HepG2 (cell line): ENCODE results near the gene ZXDA. TPM values are rescaled to one million over a fixed set of nuclear protein-coding genes. Genes with fewer than 3 reads are reported as not detected.

Experiments
- ATAC-seq: fragments of 200-7000 bp; cut with Tn5 transposase; 3 replicates; pipeline ENCODE4 v1.9.1; 2020; ENCODE audit warnings: mild to moderate bottlenecking, moderate library complexity
- BruUV-seq: library from RNA; stranded (reverse); fragments of 400-500 nt; replicated peaks from 2 replicates; lab custom pipeline; 2021; lab: Mats Ljungman, UMichigan
- CTCF ChIA-PET: fragments of 300-600 bp; formaldehyde crosslinking; extraction: SDS; loops from one replicate; lab custom pipeline; 2021; ENCODE audit warnings: low total read pairs, inconsistent platforms, low intra/inter-chr PET ratio; lab: Yijun Ruan, JAX
- POLR2A ChIA-PET: fragments of 350-600 bp; sonication (Branson Sonifier 250); formaldehyde crosslinking; loops from one replicate; lab custom pipeline; 2020; ENCODE audit warnings: antibody characterized with exemption, inconsistent platforms; lab: Yijun Ruan, JAX
- DNase-seq: peaks from one replicate; pipeline ENCODE4 v3.0.0-alpha.2; 2015; ENCODE audit warnings: low spot score
- FAIRE-seq: peaks from 3 replicates; lab custom pipeline; 2011; peaks lifted over from hg19 to GRCh38; lab: Jason Lieb, UNC
- H2AFZ ChIP-seq: one replicate; pipeline ENCODE4 v1.6.1; 2011; ENCODE audit warnings: low read length, inconsistent platforms
- H3K27ac ChIP-seq: fragments of 300-600 bp; 3 replicates; pipeline ENCODE4 v1.8.0; 2011; ENCODE audit warnings: mixed run types, mild to moderate bottlenecking, mixed read lengths, low read length, inconsistent platforms; ENCODE audit not compliant: insufficient read depth; ENCODE audit errors: extremely low read length
- H3K27me3 ChIP-seq, 2 experiments: fragments of 200-600 bp in 1 of 2; 2 replicates in 1 of 2; 3 replicates in 1 of 2; pipeline versions ENCODE4 v1.6.0 to v1.8.0; 2011; ENCODE audit warnings: low read length in 2 of 2, mild to moderate bottlenecking in 2 of 2, moderate library complexity in 2 of 2, inconsistent platforms in 1 of 2; ENCODE audit not compliant: insufficient read depth in 2 of 2, control insufficient read depth in 1 of 2
- H3K36me3 ChIP-seq, 2 experiments: fragments of 200-600 bp in 1 of 2; replicated peaks in 1 of 2; 2 replicates in 1 of 2; 3 replicates in 1 of 2; pipeline versions ENCODE4 v1.5.1 to v1.8.0; 2011; ENCODE audit warnings: low read length in 2 of 2, inconsistent platforms in 1 of 2; ENCODE audit not compliant: insufficient read depth in 2 of 2, control insufficient read depth in 1 of 2
- H3K4me1 ChIP-seq: 2 replicates; pipeline ENCODE4 v1.5.1; 2012; ENCODE audit warnings: low read length, inconsistent platforms; ENCODE audit not compliant: insufficient read depth
- H3K4me2 ChIP-seq: 2 replicates; pipeline ENCODE4 v1.6.0; 2011; ENCODE audit warnings: low read depth, low read length, inconsistent platforms
- H3K4me3 ChIP-seq, 3 experiments: fragments of 200-600 bp in 1 of 3; sonication (generic), shearing (Covaris generic) in 1 of 3; replicated peaks in 1 of 3; 2 replicates each; pipeline ENCODE4 v1.5.1; 2011 to 2016; ENCODE audit warnings: low read length in 3 of 3, inconsistent platforms in 2 of 3, low read depth in 2 of 3, mild to moderate bottlenecking in 2 of 3, control low read depth in 1 of 3, mixed read lengths in 1 of 3; ENCODE audit not compliant: insufficient read depth in 1 of 3
- H3K79me2 ChIP-seq: one replicate; pipeline ENCODE4 v1.6.1; 2011; ENCODE audit warnings: low read length, inconsistent platforms; ENCODE audit not compliant: insufficient read depth
- H3K9ac ChIP-seq: 2 replicates; pipeline ENCODE4 v1.6.0; 2011; ENCODE audit warnings: mild to moderate bottlenecking, low read depth, low read length, inconsistent platforms; ENCODE audit not compliant: insufficient read depth
- H3K9me3 ChIP-seq: 2 replicates; pipeline ENCODE4 v1.5.1; 2012; ENCODE audit warnings: mild to moderate bottlenecking, low read length
- H4K20me1 ChIP-seq: 2 replicates; pipeline ENCODE4 v1.6.0; 2011; ENCODE audit warnings: inconsistent platforms, mild to moderate bottlenecking, low read length, moderate library complexity; ENCODE audit not compliant: insufficient read depth
- ATRX ChIP-seq: sonication (generic); formaldehyde crosslinking; IDR thresholded peaks from 2 replicates; pipeline ENCODE4 v1.4.0; 2020; ENCODE audit warnings: missing genetic modification reagents, borderline replicate concordance
- BORCS8-MEF2B ChIP-seq: sonication (generic); formaldehyde crosslinking; IDR thresholded peaks from 2 replicates; pipeline ENCODE4 v1.8.0; 2022; ENCODE audit warnings: mild to moderate bottlenecking, missing genetic modification reagents
- GZF1 ChIP-seq: sonication (generic); formaldehyde crosslinking; IDR thresholded peaks from 2 replicates; pipeline ENCODE4 v1.5.1; 2020; ENCODE audit warnings: mild to moderate bottlenecking, missing genetic modification reagents
- JUND ChIP-seq: sonication (generic); formaldehyde crosslinking; IDR thresholded peaks from 2 replicates; pipeline ENCODE4 v1.8.0; 2022; ENCODE audit warnings: mild to moderate bottlenecking, missing genetic modification reagents
- KLF11 ChIP-seq: IDR thresholded peaks from 2 replicates; pipeline ENCODE4 v1.6.1; 2016; ENCODE audit warnings: missing compliant biosample characterization
- MATR3 ChIP-seq: sonication (generic); formaldehyde crosslinking; IDR thresholded peaks from 2 replicates; pipeline ENCODE4 v1.4.0; 2020; ENCODE audit warnings: missing genetic modification reagents
- SALL1 ChIP-seq: sonication (generic); formaldehyde crosslinking; IDR thresholded peaks from 2 replicates; pipeline ENCODE4 v1.8.0; 2022; ENCODE audit warnings: mild to moderate bottlenecking, missing genetic modification reagents
- SMAD1 ChIP-seq: sonication (generic); formaldehyde crosslinking; IDR thresholded peaks from 2 replicates; pipeline ENCODE4 v1.4.0; 2020; ENCODE audit warnings: missing genetic modification reagents, low read depth, mild to moderate bottlenecking, borderline replicate concordance
- ZNF180 ChIP-seq: sonication (generic); formaldehyde crosslinking; IDR thresholded peaks from 2 replicates; pipeline ENCODE4 v1.4.0; 2020; ENCODE audit warnings: low read depth, missing genetic modification reagents, borderline replicate concordance
- ZNF20 ChIP-seq: sonication (generic); formaldehyde crosslinking; IDR thresholded peaks from 2 replicates; pipeline ENCODE4 v1.4.0; 2020; ENCODE audit warnings: mild to moderate bottlenecking, moderate library complexity, missing genetic modification reagents
- ZNF275 ChIP-seq: sonication (generic); formaldehyde crosslinking; IDR thresholded peaks from 2 replicates; pipeline ENCODE4 v1.8.0; 2022; ENCODE audit warnings: missing genetic modification reagents, mild to moderate bottlenecking, inconsistent platforms, borderline replicate concordance
- ZNF589 ChIP-seq: sonication (generic); formaldehyde crosslinking; conservative IDR thresholded peaks from 2 replicates; pipeline ENCODE4 v1.8.0; 2022; ENCODE audit warnings: mild to moderate bottlenecking, moderate library complexity, missing genetic modification reagents
- ZNF629 ChIP-seq: sonication (generic); formaldehyde crosslinking; conservative IDR thresholded peaks from 2 replicates; pipeline ENCODE4 v1.5.0; 2020; ENCODE audit warnings: missing genetic modification reagents
- ZNF720 ChIP-seq: sonication (generic); formaldehyde crosslinking; IDR thresholded peaks from 2 replicates; pipeline ENCODE4 v1.4.0; 2020; ENCODE audit warnings: missing genetic modification reagents
- ZNF792 ChIP-seq: IDR thresholded peaks from 2 replicates; pipeline ENCODE4 v1.6.1; 2016
- WGBS: methylation state at CpG from one replicate; pipeline ENCODE4 v1.1.6; 2017; ENCODE audit warnings: low lambda C conversion rate; 5-methylcytosine and 5-hydroxymethylcytosine counted together
- in situ Hi-C: cut with HindIII; loops from 2 replicates; pipeline ENCODE4 v1.10.0; 2017; ENCODE audit warnings: low pct_unique_long_range_greater_than_20kb; ENCODE audit not compliant: extremely low pct_ligation_motif_present
- intact Hi-C: fragments of 100-400 bp; cut with micrococcal nuclease; formaldehyde crosslinking; loops from one replicate; pipeline ENCODE4 v1.10.0; 2022; ENCODE audit not compliant: unreplicated experiment
- polyA plus RNA-seq, 8 experiments: library from polyadenylated mRNA; depleted of rRNA in 3 of 8; stranded (reverse) in 7 of 8; unstranded in 1 of 8; fragments of >200 nt; fragmentation: Illumina TruSeq in 4 of 8; extraction: Trizol in 4 of 8; gene quantifications; 2 replicates each; pipeline versions ENCODE4 v1.2.1 to v1.2.3, GENCODE V29; 2011 to 2016; ENCODE audit warnings: low read depth in 4 of 8, missing spikeins in 1 of 8, mixed read lengths in 1 of 8; ENCODE audit not compliant: insufficient read depth in 1 of 8
- total RNA-seq, 5 experiments: library from RNA; depleted of rRNA; stranded (reverse); fragments of >200 nt; fragmentation: Illumina TruSeq; extraction: Trizol; gene quantifications; 2 replicates each; pipeline ENCODE4 v1.2.3, GENCODE V29; 2016; ENCODE audit warnings: low read depth in 1 of 5
- TF ChIP-seq, protein P1 (sequence below): sonication (generic); formaldehyde crosslinking; conservative IDR thresholded peaks from 2 replicates; pipeline ENCODE4 v1.5.0; 2020; ENCODE audit warnings: missing genetic modification reagents
- TF ChIP-seq, protein P2 (sequence below): IDR thresholded peaks from 2 replicates; pipeline ENCODE4 v1.6.1; 2016; ENCODE audit warnings: missing biosample characterization, missing genetic modification reagents, low read depth

The ZXDA gene
- total and polyA plus RNA-seq, 2 of the 13 experiments (the other 11 are each of a cell fraction or from before 2014, with no cell fraction given), result not detected

DNA sequence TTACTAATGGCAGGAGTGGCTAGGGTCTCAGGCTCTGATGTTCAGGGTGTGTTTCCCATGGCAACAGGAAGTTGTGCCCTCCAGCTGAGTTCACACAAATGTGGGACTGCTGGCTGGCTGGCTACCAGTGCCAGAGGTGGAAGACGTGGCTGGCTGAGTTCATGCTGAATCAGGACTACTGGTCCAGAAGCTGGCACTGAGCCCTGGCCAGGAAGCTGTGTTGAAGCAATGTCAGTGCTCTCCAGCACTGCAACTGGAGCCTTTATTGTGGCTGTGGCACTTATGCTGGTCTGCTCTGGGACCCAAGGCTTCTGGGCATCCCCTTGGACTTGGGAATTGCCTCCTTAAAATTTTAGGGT lies 42.0 kb upstream of the ZXDA start:
- ChIA-PET POLR2A (no interaction called here), CTCF (no interaction called here)
- Histone ChIP-seq H3K9ac (no peak overlapping the region), H3K4me1 (no peaks in the 10 kb centered on the region), H2AFZ (no peak overlapping the region), H3K79me2 (no peaks in the 10 kb centered on the region), H4K20me1 (no peaks in the 10 kb centered on the region), H3K27me3 (no peaks in the 10 kb centered on the region), H3K4me2 (no peak overlapping the region), H3K36me3 (no peaks in the 10 kb centered on the region), H3K27ac (no peak overlapping the region), H3K9me3 (no peaks in the 10 kb centered on the region), H3K4me3 (no peak overlapping the region)
- WGBS, result no CpG with 5 or more reads among the region's 1 CpG
- BruUV-seq, result no TSS peak
- TF ChIP-seq MATR3 (CRISPR knock-in tag), result no peak
- TF ChIP-seq ZNF589 (CRISPR knock-in tag), result no peak
- no peak for TF ChIP-seq GZF1 (CRISPR knock-in tag)
- TF ChIP-seq ZNF275, result no peak
- no peak for DNase-seq
- in situ Hi-C loops (no loop called here), intact Hi-C loops (no loop called here)
- FAIRE-seq, result no peak
- no peak for ATAC-seq

GRCh38 chrX:57951666-57952319 lies 41.5 kb upstream of the ZXDA start:
- Histone ChIP-seq H3K4me2 (no peak overlapping the region), H3K4me1 (no peaks in the 10 kb centered on the region), H3K27me3 (no peaks in the 10 kb centered on the region), H2AFZ (no peak overlapping the region), H3K79me2 (no peaks in the 10 kb centered on the region), H3K9me3 (no peaks in the 10 kb centered on the region), H3K36me3 (no peaks in the 10 kb centered on the region), H3K9ac (no peak overlapping the region), H3K4me3 (no peak overlapping the region), H4K20me1 (no peaks in the 10 kb centered on the region), H3K27ac (no peak overlapping the region)
- in situ Hi-C loops, result no loop called here
- no peak for DNase-seq
- ATAC-seq, result no peak
- ChIA-PET POLR2A (no interaction called here), CTCF (no interaction called here)
- no TSS peak for BruUV-seq
- intact Hi-C loops, result no loop called here
- no CpG with 5 or more reads among the region's 2 CpGs for WGBS
- TF ChIP-seq ZNF20 (CRISPR knock-in tag), result no peak
- TF ChIP-seq ATRX, result no peak
- no peak for TF ChIP-seq SALL1 (CRISPR knock-in tag)
- TF ChIP-seq BORCS8-MEF2B, result no peak
- TF ChIP-seq KLF11 (CRISPR knock-in tag), result no peak
- no peak for TF ChIP-seq ZNF629 (CRISPR knock-in tag)
- TF ChIP-seq, protein P1, sequence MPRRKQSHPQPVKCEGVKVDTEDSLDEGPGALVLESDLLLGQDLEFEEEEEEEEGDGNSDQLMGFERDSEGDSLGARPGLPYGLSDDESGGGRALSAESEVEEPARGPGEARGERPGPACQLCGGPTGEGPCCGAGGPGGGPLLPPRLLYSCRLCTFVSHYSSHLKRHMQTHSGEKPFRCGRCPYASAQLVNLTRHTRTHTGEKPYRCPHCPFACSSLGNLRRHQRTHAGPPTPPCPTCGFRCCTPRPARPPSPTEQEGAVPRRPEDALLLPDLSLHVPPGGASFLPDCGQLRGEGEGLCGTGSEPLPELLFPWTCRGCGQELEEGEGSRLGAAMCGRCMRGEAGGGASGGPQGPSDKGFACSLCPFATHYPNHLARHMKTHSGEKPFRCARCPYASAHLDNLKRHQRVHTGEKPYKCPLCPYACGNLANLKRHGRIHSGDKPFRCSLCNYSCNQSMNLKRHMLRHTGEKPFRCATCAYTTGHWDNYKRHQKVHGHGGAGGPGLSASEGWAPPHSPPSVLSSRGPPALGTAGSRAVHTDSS (CRISPR knock-in tag), result no peak
- TF ChIP-seq ZNF792 (CRISPR knock-in tag), result no peak
- TF ChIP-seq ZNF180 (CRISPR knock-in tag), result no peak
- TF ChIP-seq JUND (CRISPR knock-in tag), result no peak
- no peak for TF ChIP-seq SMAD1 (CRISPR knock-in tag)
- TF ChIP-seq ZNF720 (CRISPR knock-in tag), result no peak
- TF ChIP-seq, protein P2, sequence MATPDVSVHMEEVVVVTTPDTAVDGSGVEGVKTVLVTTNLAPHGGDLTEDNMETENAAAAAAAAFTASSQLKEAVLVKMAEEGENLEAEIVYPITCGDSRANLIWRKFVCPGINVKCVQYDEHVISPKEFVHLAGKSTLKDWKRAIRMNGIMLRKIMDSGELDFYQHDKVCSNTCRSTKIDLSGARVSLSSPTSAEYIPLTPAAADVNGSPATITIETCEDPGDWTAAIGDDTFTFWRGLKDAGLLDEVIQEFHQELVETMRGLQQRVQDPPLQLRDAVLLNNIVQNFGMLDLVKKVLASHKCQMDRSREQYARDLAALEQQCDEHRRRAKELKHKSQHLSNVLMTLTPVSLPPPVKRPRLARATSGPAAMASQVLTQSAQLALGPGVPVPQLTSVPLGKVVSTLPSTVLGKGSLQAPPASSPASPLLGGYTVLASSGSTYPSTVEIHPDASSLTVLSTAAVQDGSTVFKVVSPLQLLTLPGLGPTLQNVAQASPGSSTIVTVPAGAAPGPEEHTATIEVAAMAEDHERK (CRISPR knock-in tag), result no peak
- no peak for FAIRE-seq
